ENCODE measurements around the gene CNTNAP2.

CNTNAP2 gene

GRCh38 chr7:146656988-146657387 lies 540.4 kb downstream of the CNTNAP2 start:
- TF ChIP-seq, protein P1, sequence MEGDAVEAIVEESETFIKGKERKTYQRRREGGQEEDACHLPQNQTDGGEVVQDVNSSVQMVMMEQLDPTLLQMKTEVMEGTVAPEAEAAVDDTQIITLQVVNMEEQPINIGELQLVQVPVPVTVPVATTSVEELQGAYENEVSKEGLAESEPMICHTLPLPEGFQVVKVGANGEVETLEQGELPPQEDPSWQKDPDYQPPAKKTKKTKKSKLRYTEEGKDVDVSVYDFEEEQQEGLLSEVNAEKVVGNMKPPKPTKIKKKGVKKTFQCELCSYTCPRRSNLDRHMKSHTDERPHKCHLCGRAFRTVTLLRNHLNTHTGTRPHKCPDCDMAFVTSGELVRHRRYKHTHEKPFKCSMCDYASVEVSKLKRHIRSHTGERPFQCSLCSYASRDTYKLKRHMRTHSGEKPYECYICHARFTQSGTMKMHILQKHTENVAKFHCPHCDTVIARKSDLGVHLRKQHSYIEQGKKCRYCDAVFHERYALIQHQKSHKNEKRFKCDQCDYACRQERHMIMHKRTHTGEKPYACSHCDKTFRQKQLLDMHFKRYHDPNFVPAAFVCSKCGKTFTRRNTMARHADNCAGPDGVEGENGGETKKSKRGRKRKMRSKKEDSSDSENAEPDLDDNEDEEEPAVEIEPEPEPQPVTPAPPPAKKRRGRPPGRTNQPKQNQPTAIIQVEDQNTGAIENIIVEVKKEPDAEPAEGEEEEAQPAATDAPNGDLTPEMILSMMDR (conservative IDR thresholded peaks at IDR 0.05): peak; percentile 27; the same call in 1 of the 2 replicates
- no peak for TF ChIP-seq ZFX (IDR thresholded peaks at IDR 0.05)
- no peak overlapping the region for H3K27ac ChIP-seq

DNA sequence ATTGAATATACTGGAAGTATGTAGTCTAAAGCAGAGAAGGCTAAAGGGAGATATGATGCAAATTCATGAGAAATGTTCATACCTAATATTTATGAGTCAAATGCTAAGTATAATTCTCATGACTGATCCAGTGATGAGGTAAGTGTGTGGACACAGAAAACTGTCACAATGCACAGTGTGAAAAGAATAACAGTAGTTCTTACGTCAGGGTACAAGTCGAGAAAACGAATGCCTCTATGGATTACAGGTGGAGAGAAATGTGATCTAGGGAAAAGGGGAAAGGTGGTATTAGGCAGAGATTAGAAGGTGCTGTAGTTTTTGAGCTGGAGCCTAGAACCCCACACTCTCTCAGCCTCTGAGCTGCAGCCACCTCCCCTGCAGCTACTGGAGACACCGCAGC lies 542.0 kb downstream of the CNTNAP2 start:
- no peak overlapping the region for H3K27ac ChIP-seq
- TF ChIP-seq ZFX (IDR thresholded peaks at IDR 0.05): no peak
- TF ChIP-seq, protein P1 (conservative IDR thresholded peaks at IDR 0.05): no peak

DNA sequence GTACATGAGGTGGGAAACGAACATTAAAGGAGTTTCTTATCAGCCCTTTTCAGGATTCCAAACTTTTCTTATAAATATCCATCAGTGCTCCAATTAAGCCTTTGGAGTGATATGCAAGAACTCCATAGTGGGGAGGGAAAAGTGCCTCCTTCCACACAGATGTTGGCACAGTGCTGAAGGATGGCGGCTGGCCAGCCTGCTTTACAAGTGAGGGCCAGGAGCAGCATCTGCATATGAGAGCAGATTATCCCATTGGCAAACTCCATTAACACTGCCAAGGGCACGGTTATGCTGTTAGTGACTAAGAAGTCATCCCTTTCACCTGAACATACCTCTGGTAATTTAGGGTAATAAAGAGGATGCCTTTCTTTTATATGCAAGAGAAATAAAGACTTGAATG lies 543.1 kb downstream of the CNTNAP2 start:
- TF ChIP-seq ZFX (IDR thresholded peaks at IDR 0.05): no peak
- TF ChIP-seq, protein P1 (conservative IDR thresholded peaks at IDR 0.05): no peak
- no peak overlapping the region for H3K27ac ChIP-seq

GRCh38 chr7:146660839-146661238 lies 544.2 kb downstream of the CNTNAP2 start:
- TF ChIP-seq, protein P1 (conservative IDR thresholded peaks at IDR 0.05): no peak
- TF ChIP-seq ZFX (IDR thresholded peaks at IDR 0.05): no peak
- no peak overlapping the region for H3K27ac ChIP-seq

- TF ChIP-seq, protein P1 (conservative IDR thresholded peaks at IDR 0.05): no peak
- no peak for TF ChIP-seq ZFX (IDR thresholded peaks at IDR 0.05)
- no peak overlapping the region for H3K27ac ChIP-seq
Observed at GRCh38 chr7:146661435-146661834, 544.8 kb downstream of the CNTNAP2 start.

- no peak overlapping the region for H3K27ac ChIP-seq
- no peak for TF ChIP-seq ZFX (IDR thresholded peaks at IDR 0.05)
- TF ChIP-seq, protein P1 (conservative IDR thresholded peaks at IDR 0.05): no peak
Observed at GRCh38 chr7:146661929-146662328, 545.3 kb downstream of the CNTNAP2 start.

GRCh38 chr7:146665023-146665422 lies 548.4 kb downstream of the CNTNAP2 start:
- TF ChIP-seq ZFX (IDR thresholded peaks at IDR 0.05): no peak
- TF ChIP-seq, protein P1 (conservative IDR thresholded peaks at IDR 0.05): no peak
- no peak overlapping the region for H3K27ac ChIP-seq

All from C4-2B (cell line).